Transverse colon (tissue), 4 donors: ENCODE data around the gene PPIL1.

Source experiments
- EP300 ChIP-seq: sonication (generic); formaldehyde crosslinking; IDR thresholded peaks from one replicate; pipeline ENCODE4 v1.6.1; 2017; ENCODE audit warnings: antibody characterized with exemption, low read depth
- POLR2A ChIP-seq: fragments of 450-650 bp; IDR thresholded peaks from one replicate; pipeline ENCODE4 v1.6.1; 2016; ENCODE audit warnings: antibody characterized with exemption, mild to moderate bottlenecking, moderate library complexity
- POLR2AphosphoS5 ChIP-seq, 3 donors: sonication (generic); formaldehyde crosslinking; IDR thresholded peaks; one replicate each; pipeline ENCODE4 v1.6.1; 2016; ENCODE audit warnings: antibody characterized with exemption in 3 of 3
- TF ChIP-seq, protein P1 (sequence below), 5 experiments: fragments of 200-600 bp in 3 of 5; fragments of 450-650 bp in 2 of 5; sonication (generic) in 3 of 5; IDR thresholded peaks; 1 replicate in 2 of 5; 2 replicates in 3 of 5; pipeline ENCODE4 v1.5.1; 2016 to 2017; ENCODE audit warnings: antibody characterized with exemption in 5 of 5, inconsistent platforms in 3 of 5, mild to moderate bottlenecking in 2 of 5, moderate library complexity in 1 of 5

GRCh38 chr6:36924131-36924530 lies 49.5 kb upstream of the PPIL1 start:
- TF ChIP-seq, protein P1, sequence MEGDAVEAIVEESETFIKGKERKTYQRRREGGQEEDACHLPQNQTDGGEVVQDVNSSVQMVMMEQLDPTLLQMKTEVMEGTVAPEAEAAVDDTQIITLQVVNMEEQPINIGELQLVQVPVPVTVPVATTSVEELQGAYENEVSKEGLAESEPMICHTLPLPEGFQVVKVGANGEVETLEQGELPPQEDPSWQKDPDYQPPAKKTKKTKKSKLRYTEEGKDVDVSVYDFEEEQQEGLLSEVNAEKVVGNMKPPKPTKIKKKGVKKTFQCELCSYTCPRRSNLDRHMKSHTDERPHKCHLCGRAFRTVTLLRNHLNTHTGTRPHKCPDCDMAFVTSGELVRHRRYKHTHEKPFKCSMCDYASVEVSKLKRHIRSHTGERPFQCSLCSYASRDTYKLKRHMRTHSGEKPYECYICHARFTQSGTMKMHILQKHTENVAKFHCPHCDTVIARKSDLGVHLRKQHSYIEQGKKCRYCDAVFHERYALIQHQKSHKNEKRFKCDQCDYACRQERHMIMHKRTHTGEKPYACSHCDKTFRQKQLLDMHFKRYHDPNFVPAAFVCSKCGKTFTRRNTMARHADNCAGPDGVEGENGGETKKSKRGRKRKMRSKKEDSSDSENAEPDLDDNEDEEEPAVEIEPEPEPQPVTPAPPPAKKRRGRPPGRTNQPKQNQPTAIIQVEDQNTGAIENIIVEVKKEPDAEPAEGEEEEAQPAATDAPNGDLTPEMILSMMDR (IDR thresholded peaks at IDR 0.05): no peak
- TF ChIP-seq POLR2A (no peak), POLR2AphosphoS5 (IDR thresholded peaks at IDR 0.05) (no peak), EP300 (no peak)
